K562 (cell line): ENCODE results near the gene PCARE. TPM values are rescaled to one million over a fixed set of nuclear protein-coding genes. Genes with fewer than 3 reads are reported as not detected.

Experiments used
- DDX20 ChIP-seq: fragments of 450-650 bp; IDR thresholded peaks from 2 replicates; pipeline ENCODE4 v1.6.1; 2016; ENCODE audit warnings: missing genetic modification characterization, low read depth, mild to moderate bottlenecking, missing compliant biosample characterization, moderate library complexity
- FOSL1 ChIP-seq: fragments of 200-800 bp; sonication (Bioruptor generic); conservative IDR thresholded peaks from 2 replicates; pipeline ENCODE4 v1.6.1; 2016; ENCODE audit warnings: missing genetic modification characterization, missing compliant biosample characterization
- HLTF ChIP-seq: fragments of 450-650 bp; IDR thresholded peaks from 2 replicates; pipeline ENCODE4 v1.6.1; 2016
- NKRF ChIP-seq: fragments of 450-650 bp; IDR thresholded peaks from 2 replicates; pipeline ENCODE4 v1.6.1; 2016; ENCODE audit warnings: borderline replicate concordance
- PHF20 ChIP-seq: fragments of 450-650 bp; IDR thresholded peaks from 2 replicates; pipeline ENCODE4 v1.6.1; 2018; ENCODE audit not compliant: partially characterized antibody
- ZNF778 ChIP-seq: fragments of 450-650 bp; formaldehyde crosslinking; IDR thresholded peaks from 2 replicates; pipeline ENCODE4 v1.4.0; 2020; ENCODE audit warnings: mild to moderate bottlenecking, moderate library complexity
- polyA plus RNA-seq, 8 experiments: library from polyadenylated mRNA; depleted of rRNA in 4 of 8; stranded (reverse) in 5 of 8; unstranded in 3 of 8; fragments of >200 nt; fragmentation: Nextera tagmentation in 2 of 8; fragmentation: Illumina TruSeq in 1 of 8; extraction: Ambion mirVana in 2 of 8; extraction: Trizol in 1 of 8; gene quantifications; 2 replicates each; pipeline versions ENCODE4 v1.2.1 to v1.2.3, GENCODE V29; 2011 to 2014; ENCODE audit warnings: inconsistent platforms in 1 of 8, missing spikeins in 1 of 8
- total RNA-seq, 7 experiments: library from RNA; depleted of rRNA in 6 of 7; stranded (reverse); fragments of >200 nt in 6 of 7; fragmentation: Illumina TruSeq in 2 of 7; extraction: Trizol in 2 of 7; gene quantifications; 2 replicates each; pipeline versions ENCODE4 v1.2.1 to v1.2.3, GENCODE V29; 2011 to 2021; ENCODE audit warnings: low replicate concordance in 1 of 7
- TF ChIP-seq, protein P1 (sequence below), 3 experiments: fragments of 200-800 bp in 1 of 3; sonication (Bioruptor generic) in 1 of 3; sonication (generic) in 1 of 3; formaldehyde crosslinking in 1 of 3; IDR thresholded peaks; 2 replicates each; pipeline versions ENCODE4 v1.6.1 to v1.8.0; 2016 to 2022; ENCODE audit warnings: mild to moderate bottlenecking in 2 of 3, missing compliant biosample characterization in 2 of 3, missing genetic modification characterization in 2 of 3, missing genetic modification reagents in 1 of 3
- TF ChIP-seq, protein P2 (sequence below): sonication (generic); formaldehyde crosslinking; IDR thresholded peaks from 2 replicates; pipeline ENCODE4 v1.8.1; 2023; ENCODE audit warnings: missing genetic modification reagents, mild to moderate bottlenecking, borderline replicate concordance

PCARE gene
- total and polyA plus RNA-seq, 9 of the 15 experiments (the other 6 are each of a cell fraction or from before 2014, with no cell fraction given) = not detected

DNA sequence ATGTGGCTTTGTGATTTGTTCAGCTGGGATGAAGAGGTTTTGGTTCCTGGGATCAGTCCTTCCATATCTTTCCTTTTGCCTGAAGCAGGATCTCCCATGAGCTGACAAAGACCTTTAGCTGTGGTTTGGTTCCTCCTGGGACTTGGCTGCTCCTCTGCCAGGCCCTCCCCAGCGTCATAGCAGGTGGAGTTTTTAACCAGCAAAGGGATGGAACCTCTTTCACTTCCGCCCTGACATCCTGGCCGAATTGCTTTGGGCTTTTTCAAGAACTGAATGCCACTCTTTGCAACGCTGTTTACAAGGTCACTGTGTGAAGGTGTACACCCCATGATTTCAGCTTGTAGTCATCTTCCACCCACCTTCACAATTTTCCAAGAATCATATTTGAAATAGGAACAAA, 390 bp downstream of the PCARE start (continued):
- TF ChIP-seq, protein P1, sequence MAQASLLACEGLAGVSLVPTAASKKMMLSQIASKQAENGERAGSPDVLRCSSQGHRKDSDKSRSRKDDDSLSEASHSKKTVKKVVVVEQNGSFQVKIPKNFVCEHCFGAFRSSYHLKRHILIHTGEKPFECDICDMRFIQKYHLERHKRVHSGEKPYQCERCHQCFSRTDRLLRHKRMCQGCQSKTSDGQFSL (CRISPR knock-in tag; IDR thresholded peaks at IDR 0.05) = no peak
- TF ChIP-seq, protein P1 (tag; IDR thresholded peaks at IDR 0.05) = no peak
- TF ChIP-seq NKRF (no peak), FOSL1 (tag) (no peak), DDX20 (tag) (no peak), PHF20 (no peak), HLTF (no peak), ZNF778 (CRISPR knock-in tag) (no peak)
- TF ChIP-seq, protein P2, sequence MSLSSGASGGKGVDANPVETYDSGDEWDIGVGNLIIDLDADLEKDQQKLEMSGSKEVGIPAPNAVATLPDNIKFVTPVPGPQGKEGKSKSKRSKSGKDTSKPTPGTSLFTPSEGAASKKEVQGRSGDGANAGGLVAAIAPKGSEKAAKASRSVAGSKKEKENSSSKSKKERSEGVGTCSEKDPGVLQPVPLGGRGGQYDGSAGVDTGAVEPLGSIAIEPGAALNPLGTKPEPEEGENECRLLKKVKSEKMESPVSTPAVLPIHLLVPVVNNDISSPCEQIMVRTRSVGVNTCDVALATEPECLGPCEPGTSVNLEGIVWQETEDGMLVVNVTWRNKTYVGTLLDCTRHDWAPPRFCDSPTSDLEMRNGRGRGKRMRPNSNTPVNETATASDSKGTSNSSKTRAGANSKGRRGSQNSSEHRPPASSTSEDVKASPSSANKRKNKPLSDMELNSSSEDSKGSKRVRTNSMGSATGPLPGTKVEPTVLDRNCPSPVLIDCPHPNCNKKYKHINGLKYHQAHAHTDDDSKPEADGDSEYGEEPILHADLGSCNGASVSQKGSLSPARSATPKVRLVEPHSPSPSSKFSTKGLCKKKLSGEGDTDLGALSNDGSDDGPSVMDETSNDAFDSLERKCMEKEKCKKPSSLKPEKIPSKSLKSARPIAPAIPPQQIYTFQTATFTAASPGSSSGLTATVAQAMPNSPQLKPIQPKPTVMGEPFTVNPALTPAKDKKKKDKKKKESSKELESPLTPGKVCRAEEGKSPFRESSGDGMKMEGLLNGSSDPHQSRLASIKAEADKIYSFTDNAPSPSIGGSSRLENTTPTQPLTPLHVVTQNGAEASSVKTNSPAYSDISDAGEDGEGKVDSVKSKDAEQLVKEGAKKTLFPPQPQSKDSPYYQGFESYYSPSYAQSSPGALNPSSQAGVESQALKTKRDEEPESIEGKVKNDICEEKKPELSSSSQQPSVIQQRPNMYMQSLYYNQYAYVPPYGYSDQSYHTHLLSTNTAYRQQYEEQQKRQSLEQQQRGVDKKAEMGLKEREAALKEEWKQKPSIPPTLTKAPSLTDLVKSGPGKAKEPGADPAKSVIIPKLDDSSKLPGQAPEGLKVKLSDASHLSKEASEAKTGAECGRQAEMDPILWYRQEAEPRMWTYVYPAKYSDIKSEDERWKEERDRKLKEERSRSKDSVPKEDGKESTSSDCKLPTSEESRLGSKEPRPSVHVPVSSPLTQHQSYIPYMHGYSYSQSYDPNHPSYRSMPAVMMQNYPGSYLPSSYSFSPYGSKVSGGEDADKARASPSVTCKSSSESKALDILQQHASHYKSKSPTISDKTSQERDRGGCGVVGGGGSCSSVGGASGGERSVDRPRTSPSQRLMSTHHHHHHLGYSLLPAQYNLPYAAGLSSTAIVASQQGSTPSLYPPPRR (CRISPR knock-in tag) = no peak
